HCEC 1CT (cell line): ENCODE data around the gene DYSF.

ENCODE experiments used
- DNase-seq: peaks from one replicate; pipeline ENCODE4 v3.0.0-alpha.2; 2017

The DYSF gene

DNA sequence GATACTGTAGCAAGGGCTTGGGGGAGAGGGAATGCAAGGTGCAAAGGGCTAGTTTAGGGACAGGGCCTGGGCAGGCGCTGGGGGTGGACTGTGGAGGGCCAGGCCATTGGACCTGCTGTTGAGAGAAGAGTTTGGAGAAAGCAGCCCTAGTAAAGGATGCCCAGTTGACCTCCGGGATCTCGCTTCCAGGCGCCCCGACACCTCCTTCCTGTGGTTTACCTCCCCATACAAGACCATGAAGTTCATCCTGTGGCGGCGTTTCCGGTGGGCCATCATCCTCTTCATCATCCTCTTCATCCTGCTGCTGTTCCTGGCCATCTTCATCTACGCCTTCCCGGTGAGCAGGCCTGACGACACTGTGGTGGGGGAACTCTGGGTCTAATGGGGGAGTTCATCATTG lies 229.0 kb downstream of the DYSF start:
- DNase-seq: no peak

DNA sequence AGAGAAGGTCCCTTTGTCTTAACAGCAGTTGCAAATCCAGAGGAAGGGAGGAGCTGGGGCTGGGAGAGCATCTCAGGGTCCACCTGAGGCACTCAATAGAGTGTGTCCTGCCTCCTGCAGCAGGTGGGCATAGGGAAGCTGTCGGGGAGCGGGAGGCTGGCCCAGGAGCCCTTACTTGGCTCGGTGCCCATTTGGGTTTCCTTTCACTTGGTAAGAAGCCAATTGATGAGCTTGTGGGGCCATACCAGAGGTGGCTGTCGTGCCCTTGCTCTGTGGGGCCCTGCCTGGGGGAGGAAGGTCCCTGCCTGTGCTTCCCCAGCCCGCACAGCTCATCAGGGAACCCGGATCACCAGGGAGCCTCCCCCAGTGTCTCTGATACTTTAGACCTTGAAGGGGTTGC lies 229.7 kb downstream of the DYSF start:
- no peak for DNase-seq

DNA sequence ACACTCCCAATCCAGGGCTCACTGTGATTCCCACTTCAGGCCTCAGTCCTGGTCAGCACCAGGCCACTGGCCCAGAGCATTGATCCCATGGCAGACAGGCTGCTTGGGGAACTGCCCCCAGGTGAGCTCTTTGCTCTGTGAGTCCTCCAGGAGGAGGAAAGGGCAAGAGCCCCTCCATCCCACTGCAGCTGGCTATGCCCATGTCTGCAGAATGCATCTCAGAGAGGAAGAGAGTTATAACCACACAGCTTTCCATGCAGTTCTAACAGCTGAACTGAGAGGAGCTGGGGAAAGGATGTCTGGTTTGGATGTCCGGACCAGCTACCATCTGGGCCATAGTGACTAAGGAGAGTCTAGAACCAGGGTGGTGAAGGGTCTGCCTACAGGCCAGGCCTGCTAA lies 230.3 kb downstream of the DYSF start:
- DNase-seq: no peak

DNA sequence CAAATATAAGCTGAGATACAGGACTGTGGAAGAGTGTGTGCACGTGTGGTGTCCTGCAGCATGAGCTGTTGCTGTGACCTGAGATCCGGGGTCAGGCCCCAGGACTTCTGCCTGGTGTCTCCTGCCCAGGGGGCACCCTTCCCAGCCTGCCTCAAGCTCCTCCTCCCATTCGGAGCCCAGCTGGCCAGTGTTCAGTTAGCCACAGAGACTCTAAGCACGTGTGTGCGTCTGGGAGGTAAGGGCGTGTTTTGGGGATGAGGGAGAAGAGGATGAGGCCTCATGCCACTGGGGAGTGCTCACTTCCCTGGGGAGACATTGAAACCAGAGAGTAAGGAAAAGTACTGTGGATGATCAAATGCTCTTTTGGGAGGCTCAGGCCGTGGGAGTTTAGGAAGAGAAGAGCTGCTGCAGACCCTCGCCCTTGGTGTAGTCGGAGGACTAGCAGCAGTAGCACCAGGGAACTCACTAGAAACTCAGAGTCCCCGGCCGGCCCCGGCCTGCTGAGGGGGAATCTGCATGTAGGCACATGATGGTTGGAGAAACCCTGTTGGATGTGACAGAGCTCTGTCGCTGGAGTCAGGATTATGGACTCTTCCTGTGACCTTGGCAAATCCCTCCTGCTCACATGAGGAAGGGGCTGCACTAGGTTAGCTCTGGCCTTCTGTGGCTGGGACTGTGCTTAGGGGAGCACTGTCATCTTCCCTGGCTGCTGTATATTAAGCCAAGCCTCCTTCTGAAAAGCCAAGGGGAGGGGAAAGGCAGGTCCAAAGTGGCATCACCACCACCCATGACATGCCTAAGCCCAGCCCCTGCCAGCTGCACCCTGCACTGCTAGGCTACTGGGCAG lies 231.1 kb downstream of the DYSF start:
- DNase-seq: no peak

DNA sequence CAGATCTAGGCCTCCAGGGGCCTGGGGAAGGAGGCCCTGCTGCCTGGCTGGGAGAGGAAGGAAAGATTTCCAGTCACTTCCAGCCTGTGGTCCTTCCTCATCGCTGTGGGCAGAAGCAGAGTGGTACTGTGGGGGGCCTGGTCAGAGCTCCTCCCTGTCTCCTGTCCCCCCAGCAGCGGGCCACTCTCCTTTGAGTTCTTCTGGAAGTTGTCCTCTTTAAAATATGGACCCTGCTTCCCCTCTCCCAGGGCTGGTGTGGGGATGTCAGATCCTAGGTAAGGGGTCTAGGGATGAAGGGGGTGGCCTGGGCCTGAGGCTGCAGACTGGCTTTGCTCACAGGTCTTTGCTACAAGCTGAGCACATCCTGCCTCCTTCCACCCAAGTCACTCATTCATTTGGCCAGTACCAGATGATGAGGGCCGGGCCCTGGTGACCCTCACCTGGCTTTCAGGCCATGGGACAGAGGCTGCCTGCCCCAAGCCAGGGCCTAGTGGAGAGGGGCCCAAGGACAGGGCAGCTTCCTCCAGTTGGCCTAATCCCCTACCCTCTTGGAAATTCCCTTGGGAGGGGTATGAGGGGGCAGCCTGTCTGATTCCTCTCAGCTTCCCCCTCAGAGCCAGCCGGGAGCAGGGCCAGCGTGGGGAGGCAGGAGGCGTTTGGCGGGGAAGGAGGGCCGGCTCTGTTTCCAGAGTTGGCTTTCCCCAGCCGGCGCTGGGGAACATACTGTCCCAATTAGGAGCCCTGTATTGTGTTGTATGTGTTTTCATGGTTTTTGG lies 231.9 kb downstream of the DYSF start:
- no peak for DNase-seq

DNA sequence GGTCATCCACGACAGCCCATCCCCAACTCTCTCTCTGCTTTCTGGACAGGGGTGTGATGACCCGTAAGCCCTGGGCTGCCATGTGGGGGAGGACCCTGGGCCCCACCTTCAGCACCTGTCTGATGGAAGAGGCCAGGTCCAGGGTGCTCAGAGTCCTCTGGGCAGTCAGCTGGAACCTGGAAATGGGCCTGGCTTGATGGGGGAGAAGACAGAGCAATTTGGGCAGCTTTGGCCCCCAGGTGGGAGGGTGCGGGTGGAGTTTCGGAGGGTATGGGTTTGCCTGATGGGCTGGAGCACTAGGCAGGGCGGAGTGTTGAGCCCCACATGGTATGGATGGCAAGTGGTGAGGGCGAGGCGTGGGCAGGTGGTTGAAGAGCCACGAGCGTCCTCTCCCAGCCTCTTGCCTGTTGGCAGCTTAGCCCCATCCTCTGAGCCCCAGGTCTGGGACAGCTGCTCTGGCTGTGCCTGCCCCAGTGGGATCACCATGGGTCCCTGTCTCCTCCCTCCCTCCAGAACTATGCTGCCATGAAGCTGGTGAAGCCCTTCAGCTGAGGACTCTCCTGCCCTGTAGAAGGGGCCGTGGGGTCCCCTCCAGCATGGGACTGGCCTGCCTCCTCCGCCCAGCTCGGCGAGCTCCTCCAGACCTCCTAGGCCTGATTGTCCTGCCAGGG lies 232.7 kb downstream of the DYSF start:
- no peak for DNase-seq

DNA sequence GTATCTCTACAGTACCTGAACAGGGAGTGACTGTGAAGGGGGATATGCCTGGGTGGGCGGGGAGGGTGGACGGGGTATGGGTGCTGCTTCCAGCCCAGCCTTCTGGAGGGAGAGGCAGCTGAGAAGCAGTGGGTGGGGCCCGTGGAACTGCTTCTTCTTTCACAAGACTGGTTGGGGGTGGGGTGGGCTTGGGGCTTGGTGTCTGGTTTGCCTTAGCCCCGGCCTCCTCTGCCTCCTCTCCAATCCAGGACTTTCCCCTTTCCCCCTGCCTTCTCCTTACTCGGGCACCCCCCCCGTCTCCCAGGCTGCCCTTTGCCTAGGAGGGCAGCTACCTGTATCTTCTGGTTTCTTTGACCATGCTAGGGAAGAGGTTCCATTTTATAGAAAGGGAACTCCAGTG lies 233.4 kb downstream of the DYSF start:
- DNase-seq: no peak

DNA sequence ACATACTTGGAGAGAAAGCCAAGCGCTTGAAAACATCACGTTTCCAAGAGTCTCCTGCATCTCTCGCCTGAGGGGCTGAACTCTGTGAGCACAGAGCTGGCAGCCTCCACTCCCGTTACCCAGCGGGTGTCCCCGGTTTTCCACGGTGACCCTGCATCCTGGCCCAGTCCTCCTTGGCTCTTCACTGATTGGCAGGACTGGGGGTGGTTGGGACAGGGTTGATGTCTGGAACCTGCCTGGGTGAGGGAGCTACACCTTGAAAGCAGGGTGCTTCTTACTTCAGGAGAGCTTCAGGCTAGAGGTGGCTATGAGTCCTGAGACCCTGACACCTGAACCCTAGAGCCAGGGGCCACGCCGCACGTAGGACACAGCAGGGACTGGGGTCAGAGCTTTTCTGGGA lies 234.1 kb downstream of the DYSF start:
- DNase-seq: no peak

DNA sequence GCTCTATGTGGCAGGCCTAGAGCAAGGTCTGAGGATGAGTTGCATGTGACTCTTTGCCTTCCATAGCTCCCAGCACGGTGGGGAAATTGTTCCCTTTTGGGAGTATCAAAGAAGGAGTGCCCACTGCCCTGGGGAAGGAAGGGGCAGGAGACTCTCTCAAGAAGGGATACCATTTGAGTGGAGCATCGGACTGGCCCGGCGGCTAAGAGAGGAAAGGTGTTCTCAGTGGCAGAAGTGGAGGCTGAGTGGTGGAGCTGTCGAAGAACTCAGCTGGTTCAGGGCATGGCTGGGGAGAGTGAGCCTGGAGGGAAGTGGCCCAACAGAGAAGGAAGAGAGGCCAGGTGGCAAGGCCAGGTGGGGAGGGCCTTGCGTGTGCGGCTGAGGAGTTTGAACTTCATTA lies 235.2 kb downstream of the DYSF start:
- no peak for DNase-seq

DNA sequence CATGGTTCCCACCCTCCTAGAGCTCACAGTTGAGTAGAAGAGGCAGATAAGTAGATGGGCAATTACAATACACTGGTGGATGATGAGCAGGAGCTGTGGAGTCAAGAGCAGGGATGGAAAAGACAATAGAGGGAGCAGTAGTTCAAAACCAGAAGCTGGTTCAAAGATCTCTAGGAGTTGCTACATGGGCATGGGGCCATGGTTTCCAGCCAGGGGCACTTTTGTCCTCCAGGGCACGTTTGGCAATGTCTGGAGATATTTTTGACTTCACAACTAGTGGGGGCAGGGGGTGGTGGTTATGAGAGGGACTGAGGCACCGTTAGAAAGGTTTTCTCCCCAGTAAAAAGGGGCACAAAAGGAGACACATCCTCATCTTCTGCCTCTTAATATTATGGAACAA lies 236.0 kb downstream of the DYSF start:
- no peak for DNase-seq

DNA sequence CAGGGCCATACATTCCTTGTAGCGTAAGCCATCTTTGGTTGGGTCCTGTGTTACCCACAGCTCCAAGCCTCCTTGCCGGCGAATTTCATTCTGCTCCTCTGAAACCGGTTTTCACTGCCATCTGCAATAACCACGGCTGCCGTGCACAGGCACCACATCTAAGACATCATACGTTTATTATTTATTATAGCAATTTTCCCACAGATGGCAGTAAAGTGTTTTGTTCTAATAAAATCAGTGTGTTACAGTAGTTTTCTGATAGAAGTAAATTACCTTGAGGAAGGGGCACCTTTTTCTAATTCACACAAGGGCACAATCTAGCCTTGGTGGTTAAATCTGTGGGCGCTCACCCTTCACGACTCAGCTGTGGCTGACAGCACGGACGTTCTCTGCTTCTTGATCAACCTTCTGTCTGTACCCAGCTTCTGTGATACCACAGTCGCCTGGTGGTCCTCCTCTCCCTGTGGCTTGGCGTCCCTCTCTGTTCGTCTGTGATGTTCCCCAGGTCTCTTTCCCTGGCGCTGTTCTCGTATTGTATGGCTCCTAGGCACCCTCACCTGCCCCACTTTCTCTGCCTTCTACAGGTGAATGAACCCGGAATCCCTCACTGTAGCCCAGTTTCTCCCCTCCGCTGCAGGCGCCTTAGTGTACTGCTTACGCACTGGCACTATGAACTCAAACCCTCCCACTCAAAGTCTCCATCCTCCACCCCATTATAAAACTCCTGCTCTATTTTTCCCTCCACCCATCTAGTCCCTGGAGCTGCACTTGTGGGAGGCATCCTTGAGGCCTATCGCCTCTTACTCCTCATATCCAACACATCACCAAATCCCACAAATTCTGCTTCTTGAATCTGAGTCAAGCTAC lies 236.8 kb downstream of the DYSF start:
- DNase-seq: no peak

DNA sequence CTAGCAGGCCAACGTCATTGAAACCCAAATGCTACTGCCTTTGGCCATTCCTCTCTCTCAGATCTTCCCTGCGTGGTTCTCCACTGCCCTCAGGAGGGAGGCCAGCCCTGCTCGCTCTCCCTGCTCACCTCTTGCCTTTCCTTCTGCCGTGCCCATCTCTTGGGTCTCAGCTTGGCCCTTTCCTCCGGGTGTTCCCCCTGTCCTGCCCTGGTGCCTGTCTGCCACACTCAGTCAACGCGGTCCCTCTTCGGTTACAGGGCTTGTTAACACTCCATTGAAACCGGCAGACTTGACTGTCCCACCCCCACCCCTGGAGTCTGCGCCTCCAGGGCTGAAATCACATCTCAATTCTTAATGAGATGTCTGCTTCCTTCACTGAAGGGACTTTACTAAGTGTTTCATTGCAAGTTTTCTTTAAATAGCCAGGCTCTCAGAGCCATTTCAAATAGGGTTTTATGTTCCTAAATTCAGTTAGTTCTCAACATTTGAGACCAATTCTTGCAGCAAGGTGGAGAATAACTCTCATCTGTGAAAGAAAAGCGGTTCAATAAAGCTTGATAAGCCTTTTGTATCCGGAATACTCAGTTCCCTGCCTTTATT lies 237.6 kb downstream of the DYSF start:
- DNase-seq: no peak

DNA sequence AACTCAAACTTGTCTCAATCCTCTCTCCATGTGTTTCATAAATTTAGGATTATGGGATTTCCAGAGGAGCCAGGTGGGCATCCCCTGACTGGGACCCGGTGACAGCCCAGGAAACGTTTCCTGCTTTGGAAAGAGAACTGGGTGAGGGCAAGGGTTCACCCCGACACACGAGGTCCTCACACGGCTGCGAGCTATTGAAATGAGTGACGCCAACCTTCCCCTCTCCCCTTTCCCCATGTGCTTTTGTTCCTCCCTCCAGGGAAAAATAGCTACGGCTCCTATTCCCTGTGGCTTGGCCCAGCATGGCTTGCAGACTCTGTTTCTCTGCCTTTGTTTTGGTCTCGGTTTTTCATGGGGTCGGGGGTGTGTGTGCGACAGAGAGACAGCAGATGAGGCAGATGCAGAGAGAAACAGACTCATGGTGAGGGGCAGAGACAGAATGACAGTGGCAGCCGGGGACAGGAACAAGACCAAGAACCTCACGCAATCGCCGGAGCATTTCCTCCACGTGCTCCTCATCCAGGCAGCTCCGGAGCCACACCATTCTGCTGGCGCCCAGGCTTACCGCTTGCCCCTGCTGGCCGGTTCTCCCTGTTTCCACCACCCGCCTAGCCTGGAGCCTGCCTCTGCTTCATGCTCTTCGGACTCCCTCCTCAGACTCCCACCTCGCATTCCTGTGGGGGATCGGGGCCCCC lies 238.5 kb downstream of the DYSF start:
- no peak for DNase-seq

DNA sequence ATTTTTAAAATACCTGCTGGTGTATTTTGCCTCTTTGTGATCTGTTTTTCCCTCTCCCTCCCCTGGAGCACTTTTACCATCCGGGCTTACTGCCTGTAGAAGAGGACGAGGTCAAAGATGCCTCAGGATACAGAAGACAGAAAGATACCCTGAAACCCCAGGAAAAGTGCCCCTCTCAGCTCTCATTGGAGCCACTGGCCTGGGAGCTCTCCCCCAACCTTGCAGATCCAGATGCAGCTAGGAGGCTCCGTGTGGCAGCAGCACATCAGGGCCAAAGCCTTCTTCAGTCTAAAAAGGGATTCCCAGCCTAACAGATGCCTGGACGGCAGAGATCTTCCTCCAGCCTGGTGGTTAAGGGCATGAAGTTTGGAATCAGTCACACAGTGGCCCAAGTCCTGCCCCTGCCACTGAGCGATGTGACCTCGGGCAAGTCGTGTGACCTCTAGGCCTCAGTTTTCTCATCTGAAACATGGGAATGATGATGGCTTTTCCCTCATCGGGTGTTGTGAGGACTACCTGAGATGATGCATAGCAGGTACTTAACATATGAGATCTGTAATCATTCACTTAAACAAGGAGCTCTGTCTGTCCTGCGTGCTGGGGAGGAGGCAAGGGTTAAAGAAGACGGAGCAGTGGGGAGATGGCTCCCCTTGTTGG lies 239.4 kb downstream of the DYSF start:
- no peak for DNase-seq

DNA sequence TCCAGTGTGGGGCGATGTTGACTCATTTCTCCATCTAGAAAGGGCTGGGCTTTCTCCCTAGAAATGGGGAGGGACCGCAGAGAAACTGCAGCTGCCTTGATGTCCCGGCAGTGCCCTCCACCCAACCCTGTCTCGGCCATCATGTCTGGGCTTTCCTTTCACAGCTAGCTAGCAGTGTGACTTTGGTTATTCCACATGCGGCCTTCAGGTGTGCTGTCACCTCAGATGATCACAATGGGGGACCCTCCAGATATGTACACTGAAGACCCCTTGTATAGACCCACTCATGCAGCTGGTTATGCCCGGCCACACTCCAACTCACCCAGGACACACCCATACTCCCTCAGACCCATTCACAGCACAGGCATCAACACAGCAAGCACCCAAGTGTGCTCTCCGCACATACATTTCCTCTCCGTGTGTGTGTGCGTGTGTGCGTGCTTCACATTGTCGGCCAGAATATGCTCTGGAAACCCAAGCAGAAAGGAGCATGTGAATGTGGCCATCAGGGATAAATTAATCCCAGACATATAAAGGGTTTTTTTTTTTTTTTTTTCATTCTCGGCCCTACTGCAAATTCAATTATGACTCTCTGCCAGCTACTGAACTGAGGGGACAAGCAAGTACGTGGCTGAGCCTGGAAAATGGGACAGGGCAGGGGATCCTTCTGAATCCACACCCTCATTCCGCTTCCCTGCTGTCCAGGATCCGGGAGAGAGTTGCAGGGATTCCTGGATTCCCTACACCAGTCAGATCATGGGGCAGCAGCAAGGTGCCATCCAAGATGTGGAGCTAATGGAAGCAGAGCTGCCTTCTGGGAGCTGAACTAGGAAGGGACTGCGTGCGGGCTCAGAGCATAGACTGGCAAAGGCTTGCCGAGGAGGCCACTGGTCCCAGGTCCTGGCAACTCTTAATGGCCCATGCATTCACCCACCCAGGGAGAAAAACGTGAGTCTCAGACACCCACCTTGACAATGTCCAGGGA lies 240.2 kb downstream of the DYSF start:
- DNase-seq: no peak

DNA sequence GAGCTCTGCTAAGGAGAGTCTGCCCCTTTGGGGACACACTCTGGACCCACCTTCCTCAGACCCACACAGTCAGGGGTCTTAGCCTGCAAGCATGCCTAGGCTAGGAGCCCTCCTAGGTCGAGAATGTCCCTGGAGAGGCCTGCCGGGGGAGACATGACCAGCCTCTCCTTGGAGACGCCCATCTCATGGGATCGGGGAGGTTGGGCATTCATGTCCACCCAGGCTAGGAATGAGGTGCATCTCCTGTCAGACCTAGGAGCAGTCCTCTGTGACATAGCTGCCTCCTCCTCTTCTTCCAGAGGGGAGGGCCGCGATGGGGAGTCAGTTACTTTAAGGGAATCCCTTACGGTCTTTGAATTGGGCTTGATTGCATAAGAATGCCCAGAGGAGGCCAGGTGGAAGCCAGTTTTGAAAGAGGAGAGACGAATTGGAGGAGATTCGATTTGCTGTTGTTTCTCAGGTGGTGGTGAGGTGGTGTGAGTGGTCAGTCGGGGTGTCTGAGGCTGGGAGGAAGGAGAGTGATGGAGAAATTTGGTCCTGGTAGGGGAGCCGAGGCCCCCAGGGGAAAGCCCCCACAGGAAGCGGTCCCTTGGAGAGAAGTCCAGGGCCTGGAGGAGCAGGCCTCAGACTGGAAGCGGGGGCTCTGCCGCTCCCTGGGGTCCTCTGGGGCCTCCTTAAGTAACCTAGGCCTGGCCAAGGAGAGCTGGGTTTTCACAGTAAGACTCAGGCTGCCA lies 241.3 kb downstream of the DYSF start:
- no peak for DNase-seq

DNA sequence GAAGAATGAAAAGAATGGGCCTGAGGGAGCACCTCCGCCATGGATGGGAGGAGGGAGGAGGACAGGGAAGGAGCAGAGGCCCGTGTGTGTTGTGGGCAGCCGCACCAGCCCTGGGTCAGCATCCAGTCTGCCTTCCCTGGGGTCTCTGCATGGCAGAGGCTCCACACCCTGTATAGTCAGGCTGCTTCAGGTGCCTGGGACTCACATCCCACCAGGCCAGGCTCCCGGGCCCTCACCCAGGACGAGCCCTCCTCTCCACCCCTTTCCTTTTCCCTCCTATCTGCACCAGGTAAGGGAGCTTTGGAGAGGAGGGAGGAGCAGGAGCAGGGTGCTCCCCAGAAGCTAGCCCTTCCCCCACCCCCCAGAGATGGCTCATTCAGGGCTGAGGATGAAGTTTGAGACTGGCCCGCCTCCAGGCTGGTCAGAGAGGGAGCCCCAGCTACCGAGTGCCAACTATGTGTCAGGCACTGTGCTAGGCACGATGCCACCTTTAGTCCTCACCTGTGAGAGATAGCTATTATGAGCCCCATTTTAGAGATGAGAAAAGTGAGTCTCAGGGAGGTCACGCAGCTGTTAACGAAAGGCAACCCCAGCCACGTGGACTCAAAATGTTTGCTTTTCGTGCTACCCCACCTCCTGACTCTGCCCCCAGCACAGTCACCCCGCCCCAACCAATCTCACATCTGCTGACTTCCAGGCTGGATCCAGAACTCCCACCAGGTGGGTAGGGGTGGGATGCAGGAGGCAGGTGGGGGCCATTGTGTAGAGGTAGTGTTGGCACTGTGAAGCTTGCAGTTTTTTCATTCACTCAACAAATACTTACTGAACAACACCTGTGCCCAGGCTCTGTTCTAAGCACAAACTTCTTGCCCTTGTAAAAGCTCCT lies 242.1 kb downstream of the DYSF start:
- no peak for DNase-seq

DNA sequence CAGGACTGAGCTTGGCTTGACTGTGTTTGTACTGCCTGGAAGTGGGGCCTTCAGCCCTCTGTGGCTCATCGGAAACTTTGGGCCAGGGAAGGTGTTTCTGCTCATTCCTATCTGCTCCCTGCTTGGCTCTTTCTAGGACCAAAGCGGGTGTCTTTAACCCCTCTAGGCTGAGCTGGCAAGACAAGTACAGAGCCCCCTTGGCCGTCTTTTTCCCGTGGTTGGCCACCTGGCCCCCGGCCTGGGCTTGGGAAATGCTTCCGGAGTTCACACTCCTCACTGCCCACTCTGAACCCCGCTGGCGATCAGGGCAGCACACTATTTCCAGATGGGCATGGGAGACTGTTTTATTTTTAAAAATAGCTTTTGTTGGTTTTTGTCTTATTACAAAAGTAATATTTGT lies 243.0 kb downstream of the DYSF start:
- DNase-seq: no peak
